ENCODE data around the gene SFSWAP. TPM values are rescaled to one million over a fixed set of nuclear protein-coding genes. Genes with fewer than 3 reads are reported as not detected.

SFSWAP gene
- polyA plus RNA-seq, 2 of the 4 experiments (the other 2 are of a cell fraction): 21.8 to 23.5 TPM

- FAIRE-seq (no peak), DNase-seq (ENCODE audit: low read depth in 1 of 2, low spot score in 1 of 2) (no peak), ATAC-seq (no peak; a peak in 1 of 6 replicates)
- Histone ChIP-seq H3K4me3 (no peak overlapping the region), H3K4me1 (0 out of 3 replicates have a peak, but pooled peaks cover 3% of the 10 kb centered on the region), H3K9me3 (no peaks in the 10 kb centered on the region), H3K4me2 (no peak overlapping the region), H3K27ac (no peak overlapping the region)
- 66% methylated on average over 11 of the region's 11 CpGs for WGBS (ENCODE audit: missing lambda C conversion rate)
- ChIA-PET CTCF (interaction anchor here (0.6 to 1.2 kb wide), 3 partner anchors 15 to 25 kb away, joined by 3 to 4 read pairs (median 3); no protein-coding TSS in a partner anchor), POLR2A (no interaction called here)
- TF ChIP-seq NR3C1 (IDR thresholded peaks at IDR 0.05): no peak
- TF ChIP-seq SREBF2 (IDR thresholded peaks at IDR 0.05): no peak
- TF ChIP-seq ZFP36 (IDR thresholded peaks at IDR 0.05; ENCODE audit: borderline replicate concordance, partially characterized antibody): no peak
- TF ChIP-seq JUN (IDR thresholded peaks at IDR 0.05): no peak
- no peak for TF ChIP-seq HOXA7 (CRISPR knock-in tag; IDR thresholded peaks at IDR 0.05)
- no peak for TF ChIP-seq RCOR1 (IDR thresholded peaks at IDR 0.05; ENCODE audit: low read depth, low read length)
- TF ChIP-seq NPAS2 (CRISPR knock-in tag; IDR thresholded peaks at IDR 0.05; ENCODE audit: borderline replicate concordance): no peak
- no peak for TF ChIP-seq KDM5A (IDR thresholded peaks at IDR 0.05)
- TF ChIP-seq HOXB5 (CRISPR knock-in tag; IDR thresholded peaks at IDR 0.05): no peak
- TF ChIP-seq RARB (CRISPR knock-in tag; IDR thresholded peaks at IDR 0.05): no peak
- TF ChIP-seq ZC3H11A (IDR thresholded peaks at IDR 0.05): no peak
- TF ChIP-seq EHF (CRISPR knock-in tag; IDR thresholded peaks at IDR 0.05): no peak
- no peak for TF ChIP-seq E2F6 (IDR thresholded peaks at IDR 0.05; ENCODE audit: borderline replicate concordance, low read depth)
Measured at GRCh38 chr12:131803961-131804521, 93.2 kb downstream of the SFSWAP start.

DNA sequence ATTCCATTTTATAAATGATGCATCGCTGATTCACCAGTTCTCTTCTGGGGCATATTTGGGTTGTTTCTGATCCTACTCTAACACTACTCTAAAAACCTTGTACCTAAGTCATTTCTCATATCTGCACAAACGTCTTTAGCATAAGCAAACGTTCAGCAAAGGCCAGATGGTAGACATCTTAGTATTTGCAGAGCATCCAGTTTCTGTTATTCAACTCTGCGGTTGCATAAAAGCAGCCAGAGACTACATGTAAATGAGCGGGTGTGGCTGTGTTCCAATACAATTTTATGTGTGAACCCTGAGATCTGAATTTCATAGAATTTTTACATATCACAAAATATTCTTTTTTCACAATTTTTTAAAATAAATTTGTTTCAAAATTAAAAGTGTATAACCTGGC is 94.5 kb downstream of the SFSWAP start:
- no peak for DNase-seq (ENCODE audit: low read depth in 1 of 2, low spot score in 1 of 2)
- H3K9me3 ChIP-seq: no peaks in the 10 kb centered on the region
- 0 out of 3 replicates have a peak, but pooled peaks cover 3% of the 10 kb centered on the region for H3K4me1 ChIP-seq
- H3K27ac ChIP-seq: no peak overlapping the region
- H3K4me2 ChIP-seq: no peak overlapping the region
- 82% methylated on average over 5 of the region's 5 CpGs for WGBS (ENCODE audit: missing lambda C conversion rate)
- no peak for ATAC-seq
- no peak overlapping the region for H3K4me3 ChIP-seq
- CTCF ChIA-PET: interaction anchor here (1.5 kb wide), 1 partner anchor 12 kb away, joined by 4 read pairs; no protein-coding TSS in a partner anchor
- FAIRE-seq: no peak
- TF ChIP-seq CEBPB (IDR thresholded peaks at IDR 0.05) (no peak), RFX5 (IDR thresholded peaks at IDR 0.05) (no peak), HES2 (IDR thresholded peaks at IDR 0.05) (no peak), PHF8 (IDR thresholded peaks at IDR 0.05; ENCODE audit: borderline replicate concordance, low read depth) (no peak), RAD21 (conservative IDR thresholded peaks at IDR 0.05 in 1 of 2, IDR thresholded peaks at IDR 0.05 in 1 of 2) (no peak), CBX8 (IDR thresholded peaks at IDR 0.05) (no peak), EP300 (IDR thresholded peaks at IDR 0.05) (no peak)
- POLR2A ChIA-PET: no interaction called here

GRCh38 chr12:131806674-131807073 is 95.8 kb downstream of the SFSWAP start:
- Histone ChIP-seq H3K4me1 (0 out of 3 replicates have a peak, but pooled peaks cover 3% of the 10 kb centered on the region), H3K4me3 (no peak overlapping the region), H3K27ac (no peak overlapping the region), H3K4me2 (no peak overlapping the region), H3K9me3 (no peaks in the 10 kb centered on the region)
- no peak for FAIRE-seq
- WGBS (ENCODE audit: missing lambda C conversion rate): 73% methylated on average over 7 of the region's 7 CpGs
- no peak for ATAC-seq
- DNase-seq (ENCODE audit: low read depth in 1 of 2, low spot score in 1 of 2): no peak
- TF ChIP-seq CHD2 (IDR thresholded peaks at IDR 0.05; ENCODE audit: low read length, partially characterized antibody): no peak
- no peak for TF ChIP-seq HOXB13 (CRISPR knock-in tag; IDR thresholded peaks at IDR 0.05; ENCODE audit: low read depth)
- no peak for TF ChIP-seq ZNF302 (CRISPR knock-in tag; IDR thresholded peaks at IDR 0.05)
- TF ChIP-seq HDAC2 (IDR thresholded peaks at IDR 0.05): no peak
- no peak for TF ChIP-seq KDM1A (IDR thresholded peaks at IDR 0.05; ENCODE audit: low read depth)
- no peak for TF ChIP-seq BHLHE40 (IDR thresholded peaks at IDR 0.05; ENCODE audit: low read depth, low read length)
- no peak for TF ChIP-seq POLR2A (IDR thresholded peaks at IDR 0.05; ENCODE audit: low read length)
- TF ChIP-seq JUNB (IDR thresholded peaks at IDR 0.05): no peak
- no peak for TF ChIP-seq ZSCAN20 (CRISPR knock-in tag; IDR thresholded peaks at IDR 0.05)
- no peak for TF ChIP-seq EP300 (IDR thresholded peaks at IDR 0.05)
- ChIA-PET CTCF (interaction anchor here (0.9 kb wide), 1 partner anchor 11 kb away, joined by 3 read pairs; no protein-coding TSS in a partner anchor), POLR2A (no interaction called here)

Data from A549 (cell line).